ENCODE data around the gene RAPGEF6.
"Not testable (repeated sequence)": the region's sequence is repeated elsewhere in the genome, so short reads cannot be mapped to it uniquely, and the experiment has no call there.

RAPGEF6 gene, protein sequence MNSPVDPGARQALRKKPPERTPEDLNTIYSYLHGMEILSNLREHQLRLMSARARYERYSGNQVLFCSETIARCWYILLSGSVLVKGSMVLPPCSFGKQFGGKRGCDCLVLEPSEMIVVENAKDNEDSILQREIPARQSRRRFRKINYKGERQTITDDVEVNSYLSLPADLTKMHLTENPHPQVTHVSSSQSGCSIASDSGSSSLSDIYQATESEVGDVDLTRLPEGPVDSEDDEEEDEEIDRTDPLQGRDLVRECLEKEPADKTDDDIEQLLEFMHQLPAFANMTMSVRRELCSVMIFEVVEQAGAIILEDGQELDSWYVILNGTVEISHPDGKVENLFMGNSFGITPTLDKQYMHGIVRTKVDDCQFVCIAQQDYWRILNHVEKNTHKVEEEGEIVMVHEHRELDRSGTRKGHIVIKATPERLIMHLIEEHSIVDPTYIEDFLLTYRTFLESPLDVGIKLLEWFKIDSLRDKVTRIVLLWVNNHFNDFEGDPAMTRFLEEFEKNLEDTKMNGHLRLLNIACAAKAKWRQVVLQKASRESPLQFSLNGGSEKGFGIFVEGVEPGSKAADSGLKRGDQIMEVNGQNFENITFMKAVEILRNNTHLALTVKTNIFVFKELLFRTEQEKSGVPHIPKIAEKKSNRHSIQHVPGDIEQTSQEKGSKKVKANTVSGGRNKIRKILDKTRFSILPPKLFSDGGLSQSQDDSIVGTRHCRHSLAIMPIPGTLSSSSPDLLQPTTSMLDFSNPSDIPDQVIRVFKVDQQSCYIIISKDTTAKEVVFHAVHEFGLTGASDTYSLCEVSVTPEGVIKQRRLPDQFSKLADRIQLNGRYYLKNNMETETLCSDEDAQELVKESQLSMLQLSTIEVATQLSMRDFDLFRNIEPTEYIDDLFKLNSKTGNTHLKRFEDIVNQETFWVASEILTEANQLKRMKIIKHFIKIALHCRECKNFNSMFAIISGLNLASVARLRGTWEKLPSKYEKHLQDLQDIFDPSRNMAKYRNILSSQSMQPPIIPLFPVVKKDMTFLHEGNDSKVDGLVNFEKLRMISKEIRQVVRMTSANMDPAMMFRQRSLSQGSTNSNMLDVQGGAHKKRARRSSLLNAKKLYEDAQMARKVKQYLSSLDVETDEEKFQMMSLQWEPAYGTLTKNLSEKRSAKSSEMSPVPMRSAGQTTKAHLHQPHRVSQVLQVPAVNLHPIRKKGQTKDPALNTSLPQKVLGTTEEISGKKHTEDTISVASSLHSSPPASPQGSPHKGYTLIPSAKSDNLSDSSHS (N-terminal part only)

DNA sequence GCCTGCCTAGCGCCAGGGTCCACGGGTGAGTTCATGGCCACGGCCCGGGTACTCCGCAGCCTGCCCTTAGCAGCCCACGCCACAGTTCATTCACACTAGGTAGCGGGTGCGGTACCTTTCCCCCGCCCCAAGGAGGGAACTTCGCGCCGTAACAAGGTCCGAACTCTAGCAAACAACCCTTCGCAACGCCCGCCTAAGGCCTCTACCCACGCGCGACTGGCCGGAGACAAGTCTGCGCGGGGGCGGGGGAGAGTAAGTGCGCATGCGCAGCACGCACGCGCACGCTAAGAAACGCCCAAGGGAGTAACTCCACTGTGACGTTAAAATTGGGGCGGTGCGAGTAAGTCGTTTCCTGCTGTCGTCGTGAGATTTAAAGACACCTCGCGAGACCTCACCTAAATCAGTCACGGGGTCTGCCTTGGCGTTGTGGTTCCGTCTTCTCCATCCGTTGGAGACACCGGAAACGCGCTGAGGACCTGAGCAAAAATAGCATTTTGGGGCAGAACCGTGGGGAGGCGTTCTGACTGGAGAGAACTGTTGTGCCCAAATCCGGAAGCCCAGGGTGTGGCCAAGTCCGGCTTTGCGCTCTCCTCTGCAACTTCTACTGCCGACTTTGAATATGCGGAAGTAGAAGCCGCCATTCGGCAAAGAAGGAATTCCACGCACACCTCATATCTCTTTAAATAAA is at the start of gene RAPGEF6:
TSS of gene RAPGEF6 (minus strand) at position 234 of the 688 bp plus-strand sequence. CDS start at position 35, 199 bp downstream.
- in situ Hi-C loops (cut with HindIII; ENCODE audit: low pct_unique_long_range_greater_than_20kb, low sequenced_read_pairs), result no loop called here
- no peak for TF ChIP-seq JUND (IDR thresholded peaks at IDR 0.05; ENCODE audit: low read depth)
- DNase-seq (ENCODE audit: low read depth in 1 of 2, low spot score in 1 of 2), result peak; percentile 61 to 100

DNA sequence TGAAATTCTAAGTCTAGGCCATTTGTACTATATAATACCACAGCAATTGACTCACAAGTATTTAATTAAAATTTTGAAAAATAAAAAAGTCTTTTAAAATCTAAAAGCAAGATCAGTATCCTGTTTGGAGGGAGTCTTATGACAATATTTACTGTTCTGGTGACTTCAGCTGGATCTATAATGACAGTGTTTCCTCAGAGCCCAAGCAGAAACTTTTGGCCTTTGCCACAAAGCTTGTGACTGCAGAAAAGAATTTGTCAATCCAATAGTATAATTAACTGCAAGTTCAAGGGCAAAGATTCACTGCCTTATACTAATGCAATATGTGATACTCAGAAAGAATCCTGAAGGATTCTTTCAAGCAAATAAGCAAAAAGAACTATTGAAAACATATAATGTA is 49.6 kb upstream of the RAPGEF6 start:
- DNase-seq (ENCODE audit: low read depth in 1 of 2, low spot score in 1 of 2), result peak; percentile 13 to 79
- in situ Hi-C loops (cut with HindIII; ENCODE audit: low pct_unique_long_range_greater_than_20kb, low sequenced_read_pairs), result no loop called here
- peak; percentile 79 for TF ChIP-seq JUND (IDR thresholded peaks at IDR 0.05; ENCODE audit: low read depth)

DNA sequence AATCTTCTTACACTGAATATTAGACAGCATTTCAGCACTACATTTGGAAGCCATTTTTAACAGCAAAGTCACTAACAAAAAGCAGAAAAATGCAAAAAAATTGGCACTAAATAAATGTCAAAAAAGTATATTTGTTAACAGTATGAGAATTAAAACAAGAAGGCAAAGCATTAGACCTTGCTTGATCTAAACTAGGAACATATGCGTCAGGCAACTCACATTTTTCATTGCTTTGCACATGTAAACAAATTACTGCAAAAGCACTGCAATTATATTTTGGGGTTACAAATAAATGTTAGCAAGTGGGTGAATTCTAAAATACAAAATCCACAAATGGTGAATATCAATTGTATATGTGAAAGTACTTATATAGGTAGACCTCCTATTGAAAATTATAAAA is 49.0 kb upstream of the RAPGEF6 start:
- peak in 1 of 2 experiments; percentile 7 for DNase-seq (ENCODE audit: low read depth in 1 of 2, low spot score in 1 of 2)
- in situ Hi-C loops (cut with HindIII; ENCODE audit: low pct_unique_long_range_greater_than_20kb, low sequenced_read_pairs), result no loop called here
- TF ChIP-seq JUND (IDR thresholded peaks at IDR 0.05; ENCODE audit: low read depth), result no peak

DNA sequence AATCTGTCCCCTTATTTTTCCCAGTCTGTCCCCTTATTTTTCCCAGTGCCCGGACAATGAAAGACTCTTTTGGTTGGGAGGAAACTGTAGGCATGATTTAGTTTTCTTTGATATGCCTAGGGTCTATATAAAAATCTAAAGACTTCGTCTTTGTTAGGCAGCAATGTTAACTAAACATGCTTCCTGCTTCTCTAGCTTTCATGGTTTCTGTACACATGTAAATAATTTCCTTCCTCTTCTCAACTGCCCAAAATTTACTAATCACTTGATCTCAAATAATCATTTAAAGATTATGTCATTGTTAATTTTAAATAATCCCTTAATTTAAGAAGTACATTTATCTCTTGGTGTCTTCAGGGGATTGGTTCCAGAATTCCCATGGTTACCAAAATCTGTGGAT is 47.8 kb upstream of the RAPGEF6 start:
- in situ Hi-C loops (cut with HindIII; ENCODE audit: low pct_unique_long_range_greater_than_20kb, low sequenced_read_pairs), result no loop called here
- no peak for DNase-seq (ENCODE audit: low read depth in 1 of 2, low spot score in 1 of 2)
- no peak for TF ChIP-seq JUND (IDR thresholded peaks at IDR 0.05; ENCODE audit: low read depth)

DNA sequence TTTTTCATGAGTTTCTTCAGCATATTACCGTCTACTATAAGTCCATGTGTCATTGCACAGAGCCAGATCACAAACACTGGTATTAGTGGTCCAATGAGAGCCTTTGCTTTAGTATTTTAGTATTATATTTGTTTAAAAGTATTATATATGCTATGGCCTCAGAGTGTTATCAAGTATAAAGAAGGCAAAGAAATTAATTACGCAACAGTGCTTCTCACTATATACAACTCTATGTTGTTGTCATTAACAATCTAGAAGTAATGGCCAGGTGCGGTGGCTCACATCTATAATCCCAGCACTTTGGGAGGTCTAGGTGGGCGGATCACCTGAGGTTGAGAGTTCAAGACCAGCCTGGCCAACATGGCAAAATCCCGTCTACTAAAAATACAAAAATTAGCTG is 47.1 kb upstream of the RAPGEF6 start:
- no peak for TF ChIP-seq JUND (IDR thresholded peaks at IDR 0.05; ENCODE audit: low read depth)
- no peak for DNase-seq (ENCODE audit: low read depth in 1 of 2, low spot score in 1 of 2)
- in situ Hi-C loops (cut with HindIII; ENCODE audit: low pct_unique_long_range_greater_than_20kb, low sequenced_read_pairs), result no loop called here

DNA sequence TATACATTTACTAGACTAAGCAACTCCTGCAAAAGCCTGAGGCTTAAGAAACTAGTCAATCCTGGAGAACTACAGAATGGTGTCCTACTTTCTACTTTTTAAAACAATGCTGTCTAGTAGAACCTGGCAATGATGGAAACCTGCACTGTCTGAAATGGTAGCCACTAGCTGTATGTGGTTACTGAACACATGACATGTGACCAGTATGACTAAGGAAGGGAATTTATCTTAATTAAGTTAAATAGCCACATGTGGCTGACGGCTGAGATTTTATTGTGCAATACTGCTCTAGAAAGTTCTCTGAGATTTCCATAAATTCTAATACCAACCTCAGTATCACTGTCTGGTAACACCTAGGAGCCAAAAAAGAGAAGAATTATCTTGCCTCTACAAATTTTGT is 44.9 kb upstream of the RAPGEF6 start:
- peak in 1 of 2 experiments; percentile 44 for DNase-seq (ENCODE audit: low read depth in 1 of 2, low spot score in 1 of 2)
- in situ Hi-C loops (cut with HindIII; ENCODE audit: low pct_unique_long_range_greater_than_20kb, low sequenced_read_pairs), result no loop called here
- no peak for TF ChIP-seq JUND (IDR thresholded peaks at IDR 0.05; ENCODE audit: low read depth)

DNA sequence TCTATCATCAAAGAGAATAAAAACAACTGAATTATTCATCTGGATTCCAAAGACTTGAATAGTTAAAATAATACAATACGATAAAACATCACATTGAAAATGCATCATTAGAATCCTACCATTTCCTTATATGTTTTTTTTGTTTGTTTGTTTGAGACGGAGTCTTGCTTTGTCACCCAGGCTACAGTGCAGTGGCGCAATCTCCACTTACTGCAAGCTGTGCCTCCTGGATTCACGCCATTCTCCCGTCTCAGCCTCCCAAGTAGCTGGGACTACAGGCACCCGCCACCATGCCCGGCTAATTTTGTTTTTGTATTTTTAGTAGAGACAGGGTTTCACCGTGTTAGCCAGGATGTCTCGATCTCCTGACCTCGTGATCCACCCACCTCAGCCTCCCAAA is 43.2 kb upstream of the RAPGEF6 start:
- in situ Hi-C loops (cut with HindIII; ENCODE audit: low pct_unique_long_range_greater_than_20kb, low sequenced_read_pairs); DNase-seq (ENCODE audit: low read depth in 1 of 2, low spot score in 1 of 2): not testable (repeated sequence)

DNA sequence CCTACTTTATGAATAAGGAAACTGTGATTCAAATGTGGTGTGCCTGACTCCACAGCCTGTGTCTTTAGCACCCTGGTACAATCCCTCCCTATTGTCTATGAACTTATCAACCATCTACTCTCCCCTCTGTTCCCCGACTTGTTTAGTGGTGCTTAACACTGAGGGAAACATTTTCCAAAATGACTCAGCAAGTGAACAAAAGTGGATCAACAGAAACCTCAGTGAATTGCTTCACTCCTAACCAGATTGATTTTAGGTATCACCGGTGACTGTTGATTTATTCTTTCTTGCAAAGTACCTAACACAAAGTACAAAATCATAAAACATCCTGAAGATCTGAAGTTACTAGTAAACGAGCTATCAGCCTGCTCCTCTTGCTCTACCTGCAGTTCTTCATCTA is 42.1 kb upstream of the RAPGEF6 start:
- no peak for TF ChIP-seq JUND (IDR thresholded peaks at IDR 0.05; ENCODE audit: low read depth)
- no peak for DNase-seq (ENCODE audit: low read depth in 1 of 2, low spot score in 1 of 2)

DNA sequence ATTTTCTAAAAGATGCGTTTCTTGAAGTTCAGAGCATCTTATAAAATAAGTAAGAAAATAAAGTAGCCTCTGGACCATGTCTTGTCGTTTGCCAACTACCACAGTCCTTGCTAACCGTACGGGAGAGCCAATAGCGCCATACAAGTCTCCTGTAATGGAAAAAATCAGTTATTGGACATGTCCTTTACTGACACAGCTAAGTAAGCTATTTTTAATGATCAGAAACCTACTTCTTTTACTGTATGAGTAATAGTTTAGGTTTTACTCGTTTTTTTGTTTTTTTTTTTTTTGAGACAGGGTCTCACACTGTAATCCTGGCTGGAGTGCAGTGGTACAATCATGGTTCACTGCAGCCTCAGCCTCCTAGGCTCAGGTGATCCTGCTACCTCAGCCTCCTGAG is 37.7 kb upstream of the RAPGEF6 start:
- TF ChIP-seq JUND (IDR thresholded peaks at IDR 0.05; ENCODE audit: low read depth), result no peak
- DNase-seq (ENCODE audit: low read depth in 1 of 2, low spot score in 1 of 2), result no peak
- in situ Hi-C loops (cut with HindIII; ENCODE audit: low pct_unique_long_range_greater_than_20kb, low sequenced_read_pairs), result no loop called here

More for the DNA sequence above, 42.1 kb upstream of the RAPGEF6 start:
- in situ Hi-C loops (cut with HindIII; ENCODE audit: low pct_unique_long_range_greater_than_20kb, low sequenced_read_pairs), result no loop called here

DNA sequence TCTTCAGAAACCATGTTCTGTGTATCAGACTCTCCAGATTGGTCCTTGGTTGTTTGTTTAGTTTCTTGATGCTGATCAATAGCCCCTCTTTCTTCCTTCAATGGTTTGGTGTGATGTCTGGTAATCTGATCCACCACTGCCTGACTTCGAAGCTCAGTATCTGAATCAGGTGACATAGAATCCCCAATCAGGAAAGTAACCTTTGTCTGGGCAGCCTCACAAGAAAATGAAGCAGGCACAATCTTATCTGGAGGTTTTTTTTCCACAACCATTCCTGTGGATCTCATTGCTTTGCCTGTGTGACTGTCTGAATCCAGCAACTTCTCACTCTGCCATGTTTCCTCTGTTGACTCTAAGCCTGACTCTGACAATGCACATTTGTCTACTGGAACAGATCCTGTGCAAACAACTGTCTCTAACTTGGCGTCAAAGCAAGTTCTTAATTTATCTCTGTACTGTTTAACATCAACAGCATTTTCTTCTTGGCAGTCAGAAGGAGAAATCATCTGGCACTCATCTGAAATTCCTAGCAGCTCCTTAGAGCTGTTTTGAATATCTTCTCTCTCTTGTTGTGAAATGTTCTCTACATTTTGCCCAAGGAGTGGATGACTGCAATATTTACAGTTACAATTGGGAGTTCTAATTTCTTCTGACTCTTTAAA is 37.1 kb upstream of the RAPGEF6 start:
- TF ChIP-seq JUND (IDR thresholded peaks at IDR 0.05; ENCODE audit: low read depth), result peak; percentile 83; the same call in 1 of the 2 replicates
- in situ Hi-C loops (cut with HindIII; ENCODE audit: low pct_unique_long_range_greater_than_20kb, low sequenced_read_pairs), result no loop called here
- DNase-seq (ENCODE audit: low read depth in 1 of 2, low spot score in 1 of 2), result peak; percentile 14 to 89

DNA sequence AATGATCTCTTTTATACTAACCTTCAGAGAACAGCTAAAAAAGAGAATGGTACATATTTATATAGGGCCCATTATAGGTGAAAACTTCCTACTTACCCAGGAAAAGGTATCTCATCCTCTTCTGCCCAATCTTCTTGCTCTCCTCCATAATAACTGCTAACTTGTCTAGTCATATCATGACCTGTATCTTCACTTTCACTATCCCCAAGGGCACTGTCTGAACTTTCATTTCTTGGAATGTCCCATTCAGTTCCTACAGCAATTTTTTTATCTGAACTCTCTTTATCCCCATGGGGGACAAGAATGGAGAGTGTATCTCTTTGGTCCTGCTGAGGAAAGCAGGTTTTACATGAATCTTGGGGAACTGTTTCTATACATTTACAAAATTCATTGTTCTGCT is 36.4 kb upstream of the RAPGEF6 start:
- TF ChIP-seq JUND (IDR thresholded peaks at IDR 0.05; ENCODE audit: low read depth), result no peak
- no peak for DNase-seq (ENCODE audit: low read depth in 1 of 2, low spot score in 1 of 2)
- in situ Hi-C loops (cut with HindIII; ENCODE audit: low pct_unique_long_range_greater_than_20kb, low sequenced_read_pairs), result no loop called here

All from T47D (cell line).